Ishikawa (cell line): ENCODE measurements around the gene PRCD.

Source experiments
- CEBPB ChIP-seq: IDR thresholded peaks from 2 replicates; pipeline ENCODE4 v1.6.1; 2012
- CREB1 ChIP-seq: IDR thresholded peaks from 2 replicates; pipeline ENCODE4 v1.6.1; 2012; ENCODE audit warnings: low read depth
- EGR1 ChIP-seq: IDR thresholded peaks from 2 replicates; pipeline ENCODE4 v1.6.1; 2012
- EP300 ChIP-seq: IDR thresholded peaks from 2 replicates; pipeline ENCODE4 v1.6.1; 2012; ENCODE audit warnings: borderline replicate concordance
- FOXM1 ChIP-seq: IDR thresholded peaks from 2 replicates; pipeline ENCODE4 v1.6.1; 2012; ENCODE audit warnings: low read depth, borderline replicate concordance
- MAX ChIP-seq: IDR thresholded peaks from 2 replicates; pipeline ENCODE4 v1.6.1; 2012
- NFIC ChIP-seq: IDR thresholded peaks from 2 replicates; pipeline ENCODE4 v1.6.1; 2012
- RAD21 ChIP-seq: IDR thresholded peaks from 2 replicates; pipeline ENCODE4 v1.6.1; 2012; ENCODE audit warnings: low read depth
- REST ChIP-seq: IDR thresholded peaks from 2 replicates; pipeline ENCODE4 v1.6.1; 2012; ENCODE audit warnings: low read depth, mild to moderate bottlenecking
- TAF1 ChIP-seq: IDR thresholded peaks from 2 replicates; pipeline ENCODE4 v1.6.1; 2012; ENCODE audit warnings: low read depth, mild to moderate bottlenecking
- TCF12 ChIP-seq: IDR thresholded peaks from 2 replicates; pipeline ENCODE4 v1.6.1; 2012; ENCODE audit warnings: low read depth
- TEAD4 ChIP-seq: IDR thresholded peaks from 2 replicates; pipeline ENCODE4 v1.6.1; 2012
- USF1 ChIP-seq: IDR thresholded peaks from 2 replicates; pipeline ENCODE4 v1.6.1; 2012
- YY1 ChIP-seq: IDR thresholded peaks from 2 replicates; pipeline ENCODE4 v1.6.1; 2012; ENCODE audit warnings: low read depth
- ZBTB7A ChIP-seq: IDR thresholded peaks from 2 replicates; pipeline ENCODE4 v1.6.1; 2012; ENCODE audit warnings: low read depth

PRCD gene

GRCh38 chr17:76519048-76519966, 20.5 kb upstream of the PRCD start:
- TF ChIP-seq USF1: no peak
- no peak for TF ChIP-seq TCF12
- TF ChIP-seq EGR1: no peak
- no peak for TF ChIP-seq FOXM1
- TF ChIP-seq EP300: no peak
- no peak for TF ChIP-seq REST
- TF ChIP-seq CEBPB: no peak
- TF ChIP-seq YY1: no peak
- TF ChIP-seq TEAD4: no peak
- no peak for TF ChIP-seq TAF1
- TF ChIP-seq ZBTB7A: no peak
- TF ChIP-seq NFIC: no peak
- TF ChIP-seq MAX: no peak
- TF ChIP-seq RAD21: no peak
- TF ChIP-seq CREB1: no peak

- no peak for TF ChIP-seq EP300
- TF ChIP-seq CEBPB: no peak
- TF ChIP-seq TAF1: no peak
- TF ChIP-seq EGR1: no peak
- TF ChIP-seq USF1: no peak
- no peak for TF ChIP-seq CREB1
- no peak for TF ChIP-seq REST
- no peak for TF ChIP-seq TCF12
- TF ChIP-seq NFIC: no peak
- TF ChIP-seq FOXM1: no peak
- no peak for TF ChIP-seq RAD21
- no peak for TF ChIP-seq TEAD4
- TF ChIP-seq ZBTB7A: no peak
Measured at GRCh38 chr17:76521262-76521661, 18.6 kb upstream of the PRCD start.

DNA sequence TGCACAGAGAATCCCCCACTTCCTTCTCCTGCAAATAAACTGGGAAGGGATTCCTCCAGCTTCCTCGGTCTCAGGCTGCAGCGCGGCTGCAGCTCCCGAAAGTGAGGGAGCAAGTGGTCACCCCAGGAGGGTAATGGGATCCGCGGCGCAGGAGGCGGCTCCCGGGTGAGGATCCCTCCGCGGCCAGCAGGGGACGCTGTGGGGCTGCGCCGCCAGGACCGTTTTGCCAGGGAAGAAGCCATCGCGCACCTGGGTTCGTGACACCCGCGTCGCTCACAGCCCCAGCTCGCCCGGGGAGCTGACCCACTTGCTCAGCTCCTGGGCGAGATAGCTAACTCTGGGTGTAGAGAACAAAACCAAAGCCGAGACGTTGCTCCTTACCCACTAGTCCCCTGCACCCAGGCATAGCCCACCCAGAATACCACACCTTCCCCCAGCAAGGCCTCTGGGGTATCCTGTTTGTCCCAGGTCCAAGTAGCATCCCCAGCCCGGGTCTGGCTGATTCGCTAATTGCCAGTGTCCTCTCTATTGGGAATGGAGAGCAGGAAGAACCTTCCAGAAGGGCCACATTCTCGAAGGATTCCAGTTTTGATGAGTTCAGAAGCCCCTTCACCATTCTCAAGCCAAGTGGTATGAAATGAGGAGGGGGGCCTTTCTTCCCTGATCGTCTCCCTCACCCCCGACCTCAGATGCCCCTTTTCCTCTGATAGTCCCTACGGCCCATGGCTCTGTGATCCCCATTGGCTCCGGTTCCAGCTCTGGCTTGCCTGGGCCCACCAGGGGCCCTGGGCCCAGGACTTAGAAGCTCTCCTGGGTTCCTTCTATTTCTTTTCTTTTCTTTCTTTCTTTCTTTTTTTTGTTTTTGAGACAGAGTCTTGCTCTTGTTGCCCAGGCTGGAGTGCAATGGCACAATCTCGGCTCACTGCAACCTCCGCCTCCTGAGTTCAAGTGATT, 16.5 kb upstream of the PRCD start:
- no peak for TF ChIP-seq USF1
- TF ChIP-seq REST: no peak
- no peak for TF ChIP-seq EGR1
- TF ChIP-seq TAF1: no peak; the same call in 1 of the 2 replicates
- TF ChIP-seq TEAD4: no peak
- no peak for TF ChIP-seq CREB1
- peak; percentile 22; the same call in 1 of the 2 replicates for TF ChIP-seq TCF12
- peak; percentile 98 for TF ChIP-seq RAD21
- no peak for TF ChIP-seq CEBPB
- TF ChIP-seq MAX: 0 out of 2 replicates have a peak, but pooled peaks have one; percentile 19
- no peak for TF ChIP-seq NFIC
- TF ChIP-seq FOXM1: no peak
- TF ChIP-seq YY1: peak; percentile 64; the same call in 1 of the 2 replicates
- TF ChIP-seq ZBTB7A: peak; percentile 52; the same call in 1 of the 2 replicates
- TF ChIP-seq EP300: no peak
